A549 (cell line): ENCODE measurements around the gene SNX3. TPM values are rescaled to one million over a fixed set of nuclear protein-coding genes. Genes with fewer than 3 reads are reported as not detected.

Source experiments
- ATAC-seq, 2 experiments: fragments of 200-7000 bp in 1 of 2; fragments of >200 bp in 1 of 2; cut with Nextera tagmentation in 1 of 2; cut with Tn5 transposase in 1 of 2; 3 replicates each; pipeline versions ENCODE4 v1.8.0 to v1.9.1; 2018 to 2020; ENCODE audit warnings: mild to moderate bottlenecking in 1 of 2, moderate library complexity in 1 of 2
- CTCF ChIA-PET: fragments of 300-600 bp; sonication (Branson Sonifier 250); formaldehyde crosslinking; extraction: SDS; loops from one replicate; lab custom pipeline; 2021; ENCODE audit warnings: antibody characterized with exemption, inconsistent platforms; lab: Yijun Ruan, JAX
- POLR2A ChIA-PET: fragments of 350-600 bp; formaldehyde crosslinking; extraction: SDS; loops from one replicate; lab custom pipeline; 2021; ENCODE audit warnings: antibody characterized with exemption, inconsistent platforms; lab: Yijun Ruan, JAX
- DNase-seq, 2 experiments: peaks; one replicate each; pipeline versions ENCODE4 v3.0.0 to v3.0.0-alpha.2; 2011 to 2016; ENCODE audit warnings: low read depth in 1 of 2, low spot score in 1 of 2
- FAIRE-seq: peaks from 2 replicates; lab custom pipeline; 2011; peaks lifted over from hg19 to GRCh38; lab: Jason Lieb, UNC
- H3K27ac ChIP-seq, 2 experiments: fragments of >200 bp; sonication (Bioruptor Twin); formaldehyde crosslinking; 3 replicates each; pipeline ENCODE4 v1.5.1; 2016 to 2017
- H3K4me1 ChIP-seq: fragments of >200 bp; sonication (Bioruptor Twin); formaldehyde crosslinking; 3 replicates; pipeline ENCODE4 v1.6.1; 2016
- H3K4me2 ChIP-seq: fragments of >200 bp; sonication (Bioruptor Twin); formaldehyde crosslinking; 3 replicates; pipeline ENCODE4 v1.6.1; 2016
- H3K4me3 ChIP-seq: fragments of >200 bp; sonication (Bioruptor Twin); formaldehyde crosslinking; 3 replicates; pipeline ENCODE4 v1.5.1; 2016
- H3K9me3 ChIP-seq: fragments of >200 bp; sonication (Bioruptor Twin); formaldehyde crosslinking; 3 replicates; pipeline ENCODE4 v1.6.1; 2016
- CBX2 ChIP-seq: fragments of 200-600 bp; sonication (generic); IDR thresholded peaks from 2 replicates; pipeline ENCODE4 v1.6.1; 2016; ENCODE audit warnings: low read depth, mild to moderate bottlenecking, borderline replicate concordance
- CHD4 ChIP-seq: fragments of 200-600 bp; sonication (generic); IDR thresholded peaks from 2 replicates; pipeline ENCODE4 v1.6.1; 2016; ENCODE audit warnings: antibody characterized with exemption, mild to moderate bottlenecking, borderline replicate concordance
- ESRRA ChIP-seq: fragments of 150-350 bp; IDR thresholded peaks from 2 replicates; pipeline ENCODE4 v1.6.1; 2014; ENCODE audit warnings: mild to moderate bottlenecking, low read length, borderline replicate concordance
- FOXS1 ChIP-seq: fragments of 250-450 bp; sonication (Bioruptor Pico); IDR thresholded peaks from 2 replicates; pipeline ENCODE4 v1.5.0; 2020; ENCODE audit warnings: mild to moderate bottlenecking, moderate library complexity
- HOXA7 ChIP-seq: fragments of 250-450 bp; sonication (Bioruptor Pico); IDR thresholded peaks from 2 replicates; pipeline ENCODE4 v1.5.0; 2020; ENCODE audit warnings: mild to moderate bottlenecking, moderate library complexity
- JUNB ChIP-seq: fragments of >200 bp; sonication (Bioruptor Twin); formaldehyde crosslinking; IDR thresholded peaks from 2 replicates; pipeline ENCODE4 v1.6.1; 2016
- RCOR1 ChIP-seq: fragments of 150-350 bp; IDR thresholded peaks from 2 replicates; pipeline ENCODE4 v1.6.1; 2014; ENCODE audit warnings: antibody characterized with exemption, low read length, low read depth
- SREBF2 ChIP-seq: fragments of 450-650 bp; IDR thresholded peaks from 2 replicates; pipeline ENCODE4 v1.6.1; 2014; ENCODE audit warnings: mild to moderate bottlenecking, moderate library complexity
- TFCP2L1 ChIP-seq: fragments of 250-450 bp; sonication (Bioruptor Pico); IDR thresholded peaks from 2 replicates; pipeline ENCODE4 v1.5.0; 2021; ENCODE audit warnings: mild to moderate bottlenecking
- TP53 ChIP-seq: fragments of 250-450 bp; sonication (Bioruptor Pico); IDR thresholded peaks from 2 replicates; pipeline ENCODE4 v1.5.0; 2021; ENCODE audit warnings: mild to moderate bottlenecking, moderate library complexity
- ZNF302 ChIP-seq: fragments of 250-450 bp; sonication (Bioruptor Pico); IDR thresholded peaks from 2 replicates; pipeline ENCODE4 v1.9.0; 2021; ENCODE audit warnings: inconsistent platforms, mild to moderate bottlenecking, moderate library complexity
- WGBS: methylation state at CpG from one replicate; pipeline ENCODE4 v1.1.6; 2017; ENCODE audit errors: missing lambda C conversion rate; 5-methylcytosine and 5-hydroxymethylcytosine counted together
- polyA plus RNA-seq, 4 experiments: library from polyadenylated mRNA; depleted of rRNA in 3 of 4; stranded (reverse); fragments of >200 nt; fragmentation: RNase III in 1 of 4; extraction: RNeasy Plus Mini Kit Qiagen cat#74134 plus additional on column Dnase treatment in 1 of 4; gene quantifications; 2 replicates in 3 of 4; 3 replicates in 1 of 4; pipeline ENCODE4 v1.2.3, GENCODE V29; 2011 to 2017
- TF ChIP-seq, protein P1 (sequence below): fragments of 200-600 bp; sonication (generic); IDR thresholded peaks from 2 replicates; pipeline ENCODE4 v1.6.1; 2016; ENCODE audit warnings: antibody characterized with exemption, mild to moderate bottlenecking, moderate library complexity
- TF ChIP-seq, protein P2 (sequence below): fragments of 250-450 bp; sonication (Bioruptor Pico); IDR thresholded peaks from 2 replicates; pipeline ENCODE4 v1.5.0; 2021; ENCODE audit warnings: mild to moderate bottlenecking, moderate library complexity, borderline replicate concordance

The SNX3 gene
- polyA plus RNA-seq, 2 of the 4 experiments (the other 2 are of a cell fraction) = 106 to 214 TPM

DNA sequence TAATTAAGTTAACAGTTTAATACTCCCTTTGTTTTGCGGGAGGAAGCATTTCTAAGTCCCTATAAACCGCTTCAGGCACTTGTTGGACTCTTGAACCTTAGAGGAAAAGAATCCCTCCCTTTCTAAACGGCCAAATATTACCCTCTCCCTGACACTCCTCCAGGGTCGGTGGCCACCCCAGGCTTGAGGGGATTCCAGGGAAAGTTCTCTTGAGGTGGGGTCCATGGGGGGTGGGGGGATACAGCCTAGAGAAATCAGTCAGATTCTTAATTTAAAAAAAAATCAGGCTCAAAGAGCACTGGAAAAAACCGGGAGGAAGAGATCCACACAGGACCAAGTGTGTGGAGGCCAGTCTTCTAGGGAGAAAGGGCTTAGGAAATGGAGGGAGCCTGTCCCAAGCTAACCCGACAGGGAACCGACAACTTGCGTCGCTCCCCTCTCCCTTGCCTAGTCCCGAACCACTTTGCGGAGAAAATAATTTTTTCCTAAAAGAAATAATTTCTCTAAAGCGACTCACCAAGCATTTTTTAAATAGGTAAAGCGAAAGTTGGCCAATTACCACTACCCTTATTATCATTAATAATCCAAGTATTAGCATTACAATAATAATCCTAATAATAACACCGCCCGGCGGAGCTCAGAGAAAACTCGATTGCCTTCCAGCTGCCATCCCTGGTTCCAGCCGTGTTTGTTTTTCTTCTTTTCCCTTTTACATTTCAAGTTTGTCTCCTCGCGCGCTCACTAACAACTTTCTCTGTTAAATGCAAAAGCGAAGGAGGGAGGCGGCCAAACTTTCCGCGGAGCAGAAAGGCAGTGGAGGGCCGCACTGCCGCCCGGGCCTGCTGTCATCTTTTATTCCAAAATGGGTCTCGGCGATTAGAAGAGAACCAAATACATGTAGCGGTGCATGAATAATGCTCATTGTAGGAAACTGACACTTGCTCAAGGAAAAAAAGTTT, 90.2 kb downstream of the SNX3 start (continued):
- no peak for TF ChIP-seq TP53 (CRISPR knock-in tag)
- TF ChIP-seq, protein P1, sequence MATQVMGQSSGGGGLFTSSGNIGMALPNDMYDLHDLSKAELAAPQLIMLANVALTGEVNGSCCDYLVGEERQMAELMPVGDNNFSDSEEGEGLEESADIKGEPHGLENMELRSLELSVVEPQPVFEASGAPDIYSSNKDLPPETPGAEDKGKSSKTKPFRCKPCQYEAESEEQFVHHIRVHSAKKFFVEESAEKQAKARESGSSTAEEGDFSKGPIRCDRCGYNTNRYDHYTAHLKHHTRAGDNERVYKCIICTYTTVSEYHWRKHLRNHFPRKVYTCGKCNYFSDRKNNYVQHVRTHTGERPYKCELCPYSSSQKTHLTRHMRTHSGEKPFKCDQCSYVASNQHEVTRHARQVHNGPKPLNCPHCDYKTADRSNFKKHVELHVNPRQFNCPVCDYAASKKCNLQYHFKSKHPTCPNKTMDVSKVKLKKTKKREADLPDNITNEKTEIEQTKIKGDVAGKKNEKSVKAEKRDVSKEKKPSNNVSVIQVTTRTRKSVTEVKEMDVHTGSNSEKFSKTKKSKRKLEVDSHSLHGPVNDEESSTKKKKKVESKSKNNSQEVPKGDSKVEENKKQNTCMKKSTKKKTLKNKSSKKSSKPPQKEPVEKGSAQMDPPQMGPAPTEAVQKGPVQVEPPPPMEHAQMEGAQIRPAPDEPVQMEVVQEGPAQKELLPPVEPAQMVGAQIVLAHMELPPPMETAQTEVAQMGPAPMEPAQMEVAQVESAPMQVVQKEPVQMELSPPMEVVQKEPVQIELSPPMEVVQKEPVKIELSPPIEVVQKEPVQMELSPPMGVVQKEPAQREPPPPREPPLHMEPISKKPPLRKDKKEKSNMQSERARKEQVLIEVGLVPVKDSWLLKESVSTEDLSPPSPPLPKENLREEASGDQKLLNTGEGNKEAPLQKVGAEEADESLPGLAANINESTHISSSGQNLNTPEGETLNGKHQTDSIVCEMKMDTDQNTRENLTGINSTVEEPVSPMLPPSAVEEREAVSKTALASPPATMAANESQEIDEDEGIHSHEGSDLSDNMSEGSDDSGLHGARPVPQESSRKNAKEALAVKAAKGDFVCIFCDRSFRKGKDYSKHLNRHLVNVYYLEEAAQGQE = no peak
- TF ChIP-seq SREBF2 = no peak
- no peak for TF ChIP-seq RCOR1
- TF ChIP-seq, all 56 proteins: peak for 0

DNA sequence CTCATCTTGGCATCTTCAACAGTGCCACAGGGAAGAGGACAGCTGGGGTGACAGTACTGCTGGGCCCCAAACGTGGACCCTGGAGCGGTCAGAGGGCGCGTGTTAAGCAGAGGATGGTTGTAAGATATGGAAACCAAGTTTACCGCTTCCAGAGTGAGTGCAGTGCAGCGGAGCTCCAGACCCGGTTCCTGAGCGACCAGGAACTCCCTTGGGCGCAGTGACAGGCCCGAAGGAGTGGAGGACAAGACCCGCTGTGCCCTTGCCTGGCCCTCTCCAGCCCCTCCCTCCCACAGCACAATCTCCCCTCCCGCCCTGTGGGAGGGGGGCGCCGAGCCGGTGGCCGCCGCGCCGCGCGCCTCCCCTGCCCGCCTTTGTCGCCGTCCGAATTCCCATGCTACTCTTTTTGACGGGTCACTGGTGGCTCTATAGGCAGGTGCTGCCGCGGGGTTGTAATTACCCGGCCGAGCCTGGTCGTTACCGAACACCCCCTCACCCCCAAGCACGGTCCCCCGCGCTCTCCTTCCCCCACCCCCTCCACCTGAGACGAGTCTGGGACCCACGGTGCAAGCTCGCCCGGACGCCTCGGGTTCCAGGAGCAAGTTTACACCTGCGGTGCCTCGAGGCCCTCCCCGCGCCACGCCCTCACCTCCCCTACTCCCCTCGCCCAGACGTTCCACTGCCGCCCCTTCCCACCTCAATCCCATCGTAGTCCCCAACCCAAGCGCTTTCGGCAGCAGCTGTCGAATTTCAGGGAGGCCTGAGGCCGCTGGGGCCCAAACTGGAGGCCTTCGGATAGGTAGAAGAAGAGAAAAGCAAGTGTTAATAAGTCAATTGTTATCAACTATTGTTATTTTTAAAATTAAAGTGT, 91.1 kb downstream of the SNX3 start:
- H3K27ac ChIP-seq = no peak overlapping the region
- ChIA-PET CTCF (no interaction called here), POLR2A (no interaction called here)
- no peaks in the 10 kb centered on the region; the same call in 2 of the 3 replicates for H3K4me1 ChIP-seq
- 88% methylated on average over 33 of the region's 55 CpGs for WGBS
- no peaks in the 10 kb centered on the region for H3K9me3 ChIP-seq
- no peak overlapping the region for H3K4me3 ChIP-seq
- DNase-seq (no peak), FAIRE-seq (no peak), ATAC-seq (no peak)
- no peak overlapping the region for H3K4me2 ChIP-seq
- TF ChIP-seq ESRRA (no peak), TFCP2L1 (CRISPR knock-in tag) (no peak), FOXS1 (CRISPR knock-in tag) (no peak), JUNB (no peak), CHD4 (no peak), CBX2 (no peak), ZNF302 (CRISPR knock-in tag) (no peak), HOXA7 (CRISPR knock-in tag) (no peak)
- TF ChIP-seq, protein P2, sequence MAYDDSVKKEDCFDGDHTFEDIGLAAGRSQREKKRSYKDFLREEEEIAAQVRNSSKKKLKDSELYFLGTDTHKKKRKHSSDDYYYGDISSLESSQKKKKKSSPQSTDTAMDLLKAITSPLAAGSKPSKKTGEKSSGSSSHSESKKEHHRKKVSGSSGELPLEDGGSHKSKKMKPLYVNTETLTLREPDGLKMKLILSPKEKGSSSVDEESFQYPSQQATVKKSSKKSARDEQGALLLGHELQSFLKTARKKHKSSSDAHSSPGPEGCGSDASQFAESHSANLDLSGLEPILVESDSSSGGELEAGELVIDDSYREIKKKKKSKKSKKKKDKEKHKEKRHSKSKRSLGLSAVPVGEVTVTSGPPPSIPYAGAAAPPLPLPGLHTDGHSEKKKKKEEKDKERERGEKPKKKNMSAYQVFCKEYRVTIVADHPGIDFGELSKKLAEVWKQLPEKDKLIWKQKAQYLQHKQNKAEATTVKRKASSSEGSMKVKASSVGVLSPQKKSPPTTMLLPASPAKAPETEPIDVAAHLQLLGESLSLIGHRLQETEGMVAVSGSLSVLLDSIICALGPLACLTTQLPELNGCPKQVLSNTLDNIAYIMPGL = no peak
- TF ChIP-seq, protein P1 = no peak
